Heart right ventricle (tissue), 16 donors: ENCODE data around the gene KLHDC8A. TPM values are rescaled to one million over a fixed set of nuclear protein-coding genes. Genes with fewer than 3 reads are reported as not detected.
A peak's percentile ranks its signal among the peaks of the same experiment; 100 is the strongest.
"Not testable (repeated sequence)": the region's sequence is repeated elsewhere in the genome, so short reads cannot be mapped to it uniquely, and the experiment has no call there.

Source experiments
- ATAC-seq, 8 donors: fragments of 200-7000 bp; cut with Tn5 transposase; one replicate each; pipeline ENCODE4 v1.9.1; 2020; ENCODE audit warnings: mild to moderate bottlenecking in 8 of 8, moderate library complexity in 8 of 8, moderate number of reproducible peaks in 1 of 8
- DNase-seq, 2 donors: peaks; one replicate each; pipeline ENCODE4 v3.0.0-alpha.2; 2020
- H3K27ac ChIP-seq, 10 donors: fragments of 200-600 bp; sonication (generic) in 2 of 10; one replicate each; pipeline versions ENCODE4 v1.5.0 to v1.8.0; 2020 to 2022; ENCODE audit warnings: mild to moderate bottlenecking in 3 of 10
- H3K27me3 ChIP-seq, 7 donors: fragments of 200-600 bp; one replicate each; pipeline ENCODE4 v1.8.0; 2021 to 2022; ENCODE audit warnings: mild to moderate bottlenecking in 2 of 7
- H3K36me3 ChIP-seq, 9 donors: fragments of 200-600 bp; sonication (generic) in 1 of 9; one replicate each; pipeline versions ENCODE4 v1.5.0 to v1.8.0; 2020 to 2022; ENCODE audit warnings: mild to moderate bottlenecking in 2 of 9
- H3K4me1 ChIP-seq, 9 donors: fragments of 200-600 bp; sonication (generic) in 1 of 9; one replicate each; pipeline versions ENCODE4 v1.5.0 to v1.8.0; 2020 to 2022; ENCODE audit warnings: mild to moderate bottlenecking in 4 of 9
- H3K4me3 ChIP-seq, 10 donors: fragments of 200-600 bp; sonication (generic) in 2 of 10; one replicate each; pipeline versions ENCODE4 v1.5.0 to v1.8.0; 2020 to 2022; ENCODE audit warnings: mild to moderate bottlenecking in 7 of 10, moderate library complexity in 2 of 10
- H3K9me3 ChIP-seq, 11 donors: fragments of 200-600 bp in 10 of 11; sonication (generic) in 2 of 11; one replicate each; pipeline versions ENCODE4 v1.5.0 to v1.8.0; 2013 to 2022; ENCODE audit warnings: mild to moderate bottlenecking in 2 of 11, control low read depth in 1 of 11, moderate library complexity in 1 of 11
- CTCF ChIP-seq, 9 donors: fragments of 200-600 bp; sonication (generic) in 2 of 9; IDR thresholded peaks; one replicate each; pipeline versions ENCODE4 v1.5.0 to v1.8.0; 2021 to 2022; ENCODE audit warnings: antibody characterized with exemption in 9 of 9, mild to moderate bottlenecking in 5 of 9, moderate library complexity in 1 of 9
- WGBS, 2 donors: extraction: QIAGEN DNeasy Blood & Tissue Kit; methylation state at CpG; one replicate each; pipeline ENCODE4 v1.1.7; 2013; ENCODE audit warnings: inconsistent platforms in 1 of 2; 5-methylcytosine and 5-hydroxymethylcytosine counted together
- intact Hi-C, 10 donors: fragments of 100-400 bp; cut with DNase I; formaldehyde crosslinking; loops; one replicate each; pipeline versions ENCODE4 v1.11.1 to v1.14.2; 2022
- long read RNA-seq, 3 donors: library from polyadenylated mRNA; unstranded; transcript quantifications; one replicate each; pipeline ENCODE4 v2.0.0, GENCODE V29; 2020 to 2021
- polyA plus RNA-seq, 2 donors: library from polyadenylated mRNA; stranded (reverse); fragments of 200-250 nt; gene quantifications; one replicate each; pipeline ENCODE4 v1.2.3, GENCODE V29; 2013
- total RNA-seq, 10 donors: library from RNA; stranded (reverse); fragmentation: NEBNext Ultra II Directional in 3 of 10; extraction: Animal tissue kit (Norgen Biotek cat#: 25700) in 3 of 10; gene quantifications; one replicate each; pipeline versions ENCODE4 v1.2.1 to v1.2.4, GENCODE V29; 2021 to 2023
- donor health status: Arrhythmogenic right ventricular cardiomyopathy.
- donor health status: ischemic (EF 13 %, LVEDD 7.1; RV severe dilation, severe dysfunction).
- donor health status: healthy with polysubstance abuse.
- donor health status: DM: no; HTN: yes; CAD: no.
- donor health status: DM: no; HTN: no; CAD: no.
- donor health status: ischemic (EF 25% LVEDD 6.9; RV normal size, moderate dysfunction).
- donor health status: ischemic (EF 25% LVEDD 5.7; RV mildly dilated, moderate dysfunction).
- donor health status: healthy.
- donor health status: DM: yes; HTN: yes; CAD: no.
- donor health status: Ischemic cardiomyopathy.
- donor health status: ischemic (EF 35%, LVEDD 5.7; RV mildly dilated, moderate dysfunction).
- donor health status: nonischemic (EF 11% LVEDD 7.7; RV severe dilation, severe dysfunction).
- donor health status: DM: yes; HTN: yes; CAD: no.
- donor health status: PGD.
- donor health status: ischemic (EF 29% LVEDD 5.4; RV normal size, mild dysfunction).
- donor health status: nonischemic (EF 23%, LVEDD 6.1; RV moderate dilation, normal function).

Gene KLHDC8A
- under 1 TPM in 1 of 10 donors, not detected in 9; 0.16 TPM for total RNA-seq
- polyA plus RNA-seq = under 1 TPM in 1 of 2 donors, not detected in 1; 0.15 TPM
- long read RNA-seq, donor 1 = 0 reads
- long read RNA-seq, donor 2 = 0 reads
- long read RNA-seq, donor 3 = 0 reads

DNA sequence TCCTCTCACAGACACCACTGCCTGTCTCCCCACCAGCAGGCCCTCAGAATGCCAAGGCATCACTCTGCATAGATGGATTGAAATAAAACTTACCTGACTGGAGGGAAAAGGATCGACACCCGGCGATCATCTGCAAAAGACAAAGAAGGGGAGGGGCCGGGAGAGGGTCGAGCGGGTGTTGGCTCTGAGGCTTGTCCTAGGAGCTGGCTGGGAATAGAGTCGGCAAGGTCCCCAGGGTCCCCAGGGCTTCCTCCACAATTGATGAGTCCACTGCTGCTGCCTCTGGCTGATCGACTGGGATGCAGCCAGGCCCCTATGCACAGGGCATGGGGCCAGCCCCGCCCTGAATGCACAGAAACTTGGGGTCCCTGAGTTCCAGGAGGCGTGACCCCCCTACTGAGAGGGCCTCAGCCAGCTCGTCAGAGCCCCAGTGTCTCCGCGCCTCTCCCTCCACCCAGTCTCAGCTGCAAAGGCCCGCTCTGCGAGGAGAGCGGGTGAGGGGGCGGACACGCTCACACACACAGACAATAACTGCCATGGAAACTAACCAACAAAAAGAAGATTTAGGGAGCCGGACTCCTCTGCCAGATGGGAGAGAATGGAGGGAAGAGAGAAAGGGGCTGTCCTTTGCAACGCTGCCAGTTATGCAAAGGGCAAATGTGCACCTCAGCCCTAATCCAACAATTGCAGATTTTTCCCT lies at the start of gene KLHDC8A:
TSS of gene KLHDC8A (minus strand) at position 483 of the 700 bp plus-strand sequence. CDS start 13,318 bp downstream, outside the sequence.
- Histone ChIP-seq H3K27ac (no peak within 1 kb of the TSS), H3K4me3 (no peak within 1 kb of the TSS), H3K27me3 (peaks cover 7 to 33% (median 25%) of the 10 kb centered on the region in 7 donors), H3K9me3 (no peaks in the 10 kb centered on the region), H3K4me1 (peaks cover 0 to 11% (median 0%) of the 10 kb centered on the region in 9 donors), H3K36me3 (no peaks in the 10 kb centered on the region)
- ATAC-seq = peak in 6 of 8 donors; percentile 22 to 59 (median 36)
- intact Hi-C loops = loop anchor here in 5 of 10 donors (5.0 to 10.0 kb wide), 4 partner anchors 71 to 131 kb away; no protein-coding TSS in a partner anchor
- WGBS, 2 donors = 46 to 47% methylated on average over 20 of the region's 20 CpGs
- no peak for DNase-seq
- TF ChIP-seq CTCF (IDR thresholded peaks at IDR 0.05) = no peak

DNA sequence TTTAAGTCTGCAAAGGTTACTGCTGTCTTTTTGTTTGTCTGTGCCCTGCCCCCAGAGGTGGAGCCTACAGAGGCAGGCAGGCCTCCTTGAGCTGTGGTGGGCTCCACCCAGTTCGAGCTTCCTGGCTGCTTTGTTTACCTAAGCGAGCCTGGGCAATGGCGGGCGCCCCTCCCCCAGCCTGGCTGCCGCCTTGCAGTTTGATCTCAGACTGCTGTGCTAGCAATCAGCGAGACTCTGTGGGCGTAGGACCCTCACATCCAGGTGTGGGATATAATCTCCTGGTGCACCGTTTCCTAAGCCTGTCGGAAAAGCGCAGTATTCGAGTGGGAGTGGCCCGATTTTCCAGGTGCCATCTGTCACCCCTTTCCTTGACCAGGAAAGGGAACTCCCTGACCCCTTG lies 49.5 kb upstream of the KLHDC8A start:
- DNase-seq, H3K4me1 ChIP-seq, H3K4me3 ChIP-seq, H3K9me3 ChIP-seq, intact Hi-C loops, H3K27ac ChIP-seq, H3K36me3 ChIP-seq, ATAC-seq: not testable (repeated sequence)
- WGBS, 2 donors = 72 to 89% methylated on average over 5 to 8 of the region's 12 CpGs
- H3K27me3 ChIP-seq = peaks cover 0 to 12% (median 0%) of the 10 kb centered on the region in 7 donors

DNA sequence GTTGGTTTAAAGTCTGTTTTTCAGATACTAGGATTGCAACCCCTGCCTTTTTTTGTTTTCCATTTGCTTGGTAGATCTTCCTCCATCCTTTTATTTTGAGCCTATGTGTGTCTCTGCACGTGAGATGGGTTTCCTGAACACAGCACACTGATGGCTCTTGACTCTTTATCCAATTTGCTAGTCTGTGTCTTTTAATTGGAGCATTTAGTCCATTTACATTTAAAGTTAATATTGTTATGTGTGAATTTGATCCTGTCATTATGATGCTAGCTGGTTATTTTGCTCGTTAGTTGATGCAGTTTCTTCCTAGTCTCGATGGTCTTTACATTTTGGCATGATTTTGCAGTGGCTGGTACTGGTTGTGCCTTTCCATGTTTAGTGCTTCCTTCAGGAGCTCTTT lies 47.8 kb upstream of the KLHDC8A start:
- H3K4me1 ChIP-seq, ATAC-seq, H3K4me3 ChIP-seq, H3K27ac ChIP-seq, H3K36me3 ChIP-seq, H3K9me3 ChIP-seq, intact Hi-C loops, DNase-seq: not testable (repeated sequence)
- peaks cover 0 to 12% (median 0%) of the 10 kb centered on the region in 7 donors for H3K27me3 ChIP-seq
- WGBS, 2 donors = 72 to 75% methylated on average over 1 of the region's 3 CpGs

DNA sequence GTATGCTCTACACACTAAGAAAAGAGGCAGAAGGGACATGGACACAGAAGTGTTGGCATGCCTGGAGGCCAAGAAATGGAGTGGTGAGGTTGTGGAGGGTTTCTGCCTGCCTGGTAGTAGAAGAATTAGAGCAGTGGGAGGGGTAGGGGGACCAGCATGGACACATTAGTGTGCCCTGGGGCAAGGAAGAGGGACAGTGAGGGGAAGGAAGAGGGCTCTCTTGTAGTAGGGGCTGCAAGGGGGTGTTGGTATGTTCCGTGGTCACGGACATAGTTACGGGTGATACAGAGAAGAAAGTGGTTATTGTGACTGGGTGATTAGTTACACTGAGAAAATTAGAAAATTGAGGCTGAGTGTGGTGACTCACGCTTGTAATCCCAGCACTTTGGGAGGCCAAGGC lies 41.9 kb upstream of the KLHDC8A start:
- TF ChIP-seq CTCF (IDR thresholded peaks at IDR 0.05) = no peak
- peaks cover 0 to 24% (median 0%) of the 10 kb centered on the region in 7 donors for H3K27me3 ChIP-seq
- DNase-seq = no peak
- H3K4me3 ChIP-seq = no peak overlapping the region
- no peaks in the 10 kb centered on the region for H3K4me1 ChIP-seq
- intact Hi-C loops = loop anchor here in 7 of 10 donors (5.0 kb wide), 5 partner anchors 34 to 129 kb away; no protein-coding TSS in a partner anchor
- H3K27ac ChIP-seq = no peak overlapping the region
- ATAC-seq = no peak
- no peaks in the 10 kb centered on the region for H3K9me3 ChIP-seq
- 93 to 99% methylated on average over 4 of the region's 4 CpGs for WGBS, 2 donors
- no peaks in the 10 kb centered on the region for H3K36me3 ChIP-seq

DNA sequence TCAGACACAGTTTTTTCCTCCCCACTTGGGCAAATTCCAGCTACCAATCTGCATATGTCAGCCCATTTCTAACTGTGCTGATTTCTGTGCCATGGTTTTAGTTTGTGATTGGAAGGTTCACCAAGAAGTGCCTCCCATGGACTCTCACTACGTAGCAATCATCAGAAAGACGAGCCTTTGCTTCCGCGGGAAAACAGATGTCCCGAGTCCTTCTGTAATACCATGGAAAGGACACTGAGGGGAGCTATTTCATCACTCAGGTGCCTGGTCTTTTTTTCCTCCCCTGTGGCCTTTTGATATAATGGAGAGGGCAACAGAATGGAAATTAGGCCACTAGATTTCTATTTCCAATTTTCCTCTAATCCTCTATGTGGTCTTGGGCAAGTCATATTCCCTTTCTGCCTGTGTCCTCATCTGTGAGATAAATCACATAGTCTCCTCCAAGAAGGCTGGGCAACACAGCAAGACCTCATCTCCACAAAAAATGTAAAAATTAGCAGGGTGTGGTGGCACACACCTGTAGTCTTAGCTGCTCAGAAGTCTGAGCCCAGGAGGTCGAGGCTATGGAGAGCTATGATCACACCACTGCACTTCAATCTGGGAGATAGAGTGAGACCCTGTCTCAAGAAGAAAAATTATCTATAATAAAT lies 40.4 kb upstream of the KLHDC8A start:
- Histone ChIP-seq H3K27ac (no peak overlapping the region), H3K27me3 (peaks cover 0 to 31% (median 12%) of the 10 kb centered on the region in 7 donors), H3K36me3 (no peaks in the 10 kb centered on the region), H3K4me1 (no peaks in the 10 kb centered on the region), H3K4me3 (no peak overlapping the region), H3K9me3 (no peaks in the 10 kb centered on the region)
- TF ChIP-seq CTCF (IDR thresholded peaks at IDR 0.05) = peak; percentile 53 to 84 (median 79)
- intact Hi-C loops = loop anchor here (1.0 to 5.0 kb wide), 11 partner anchors 33 to 130 kb away; no protein-coding TSS in a partner anchor
- 2 to 5% methylated on average over 6 of the region's 6 CpGs for WGBS, 2 donors
- peak in 6 of 8 donors; percentile 30 to 78 (median 50) for ATAC-seq
- DNase-seq = peak in 1 of 2 donors; percentile 30
